Spleen (tissue), 7 donors: ENCODE measurements around the gene MAPK1.
"Not testable (repeated sequence)": the region's sequence is repeated elsewhere in the genome, so short reads cannot be mapped to it uniquely, and the experiment has no call there.

Source experiments
- POLR2A ChIP-seq, 3 donors: fragments of 450-650 bp; IDR thresholded peaks; one replicate each; pipeline ENCODE4 v1.5.1; 2017; ENCODE audit warnings: antibody characterized with exemption in 3 of 3, mild to moderate bottlenecking in 1 of 3
- TF ChIP-seq, protein P1 (sequence below), 11 experiments: fragments of 200-600 bp in 7 of 11; fragments of 450-650 bp in 4 of 11; sonication (generic) in 4 of 11; IDR thresholded peaks in 8 of 11; conservative IDR thresholded peaks in 3 of 11; 1 replicate in 7 of 11; 2 replicates in 4 of 11; pipeline versions ENCODE4 v1.4.0 to v1.8.0; 2016 to 2021; ENCODE audit warnings: antibody characterized with exemption in 11 of 11, inconsistent platforms in 4 of 11, mild to moderate bottlenecking in 1 of 11
- donor health status: DM: no; HTN: no; CAD: no; lungs with moderate emphysema.
- donor health status: DM: no; HTN: no; CAD: no.
- donor health status: DM: no; HTN: no; CAD: no.

GRCh38 chr22:21848057-21848456, 19.4 kb downstream of the MAPK1 start:
- TF ChIP-seq POLR2A (IDR thresholded peaks at IDR 0.05): not testable (repeated sequence)
- TF ChIP-seq, protein P1, sequence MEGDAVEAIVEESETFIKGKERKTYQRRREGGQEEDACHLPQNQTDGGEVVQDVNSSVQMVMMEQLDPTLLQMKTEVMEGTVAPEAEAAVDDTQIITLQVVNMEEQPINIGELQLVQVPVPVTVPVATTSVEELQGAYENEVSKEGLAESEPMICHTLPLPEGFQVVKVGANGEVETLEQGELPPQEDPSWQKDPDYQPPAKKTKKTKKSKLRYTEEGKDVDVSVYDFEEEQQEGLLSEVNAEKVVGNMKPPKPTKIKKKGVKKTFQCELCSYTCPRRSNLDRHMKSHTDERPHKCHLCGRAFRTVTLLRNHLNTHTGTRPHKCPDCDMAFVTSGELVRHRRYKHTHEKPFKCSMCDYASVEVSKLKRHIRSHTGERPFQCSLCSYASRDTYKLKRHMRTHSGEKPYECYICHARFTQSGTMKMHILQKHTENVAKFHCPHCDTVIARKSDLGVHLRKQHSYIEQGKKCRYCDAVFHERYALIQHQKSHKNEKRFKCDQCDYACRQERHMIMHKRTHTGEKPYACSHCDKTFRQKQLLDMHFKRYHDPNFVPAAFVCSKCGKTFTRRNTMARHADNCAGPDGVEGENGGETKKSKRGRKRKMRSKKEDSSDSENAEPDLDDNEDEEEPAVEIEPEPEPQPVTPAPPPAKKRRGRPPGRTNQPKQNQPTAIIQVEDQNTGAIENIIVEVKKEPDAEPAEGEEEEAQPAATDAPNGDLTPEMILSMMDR (IDR thresholded peaks at IDR 0.05 in 8 of 11, conservative IDR thresholded peaks at IDR 0.05 in 3 of 11): not testable (repeated sequence)
